Measurements from ENCODE around the gene BTBD16.

- TF ChIP-seq GATA3 (IDR thresholded peaks at IDR 0.05; ENCODE audit: low read depth, low read length) (no peak), GATA2 (IDR thresholded peaks at IDR 0.05; ENCODE audit: low read depth, low read length) (no peak)
Observed at GRCh38 chr10:122333037-122333436, 61.9 kb downstream of the BTBD16 start.

Data from SH-SY5Y (cell line).